Brain microvascular endothelial cell (primary cell): ENCODE results near the gene BTLA.
"Not testable (repeated sequence)": the region's sequence is repeated elsewhere in the genome, so short reads cannot be mapped to it uniquely, and the experiment has no call there.

Source experiments
- DNase-seq: peaks from one replicate; pipeline ENCODE4 v3.0.0-alpha.2; 2020
- H3K27ac ChIP-seq: fragments of 250-450 bp; sonication (Bioruptor Pico); 2 replicates; pipeline ENCODE4 v1.5.1; 2020; ENCODE audit warnings: mild to moderate bottlenecking, moderate library complexity
- H3K27me3 ChIP-seq: fragments of 250-450 bp; sonication (Bioruptor Pico); replicated peaks from 2 replicates; pipeline ENCODE4 v1.5.1; 2020; ENCODE audit warnings: mild to moderate bottlenecking
- H3K36me3 ChIP-seq: fragments of 250-450 bp; sonication (Bioruptor Pico); replicated peaks from 2 replicates; pipeline ENCODE4 v1.5.1; 2020; ENCODE audit warnings: mild to moderate bottlenecking
- H3K4me3 ChIP-seq: 2 replicates; pipeline ENCODE4 v1.5.1; 2011; ENCODE audit warnings: low read depth, mild to moderate bottlenecking, control low read depth, low read length, moderate library complexity
- CTCF ChIP-seq: IDR thresholded peaks from 2 replicates; pipeline ENCODE4 v1.5.1; 2011; ENCODE audit warnings: low read depth, mild to moderate bottlenecking, moderate library complexity, low read length, control low read depth, inconsistent platforms; ENCODE audit errors: missing control alignments
- in situ Hi-C: cut with HindIII; loops from 2 replicates; pipeline ENCODE4 v1.10.0; 2017; ENCODE audit warnings: low sequenced_read_pairs, low pct_ligation_motif_present

Gene BTLA

GRCh38 chr3:112519424-112520001 lies 20.2 kb upstream of the BTLA start:
- Histone ChIP-seq H3K27me3 (no peaks in the 10 kb centered on the region), H3K4me3 (no peak overlapping the region), H3K36me3 (no peaks in the 10 kb centered on the region), H3K27ac (no peak overlapping the region)
- in situ Hi-C loops: loop anchor here (25.0 kb wide), 1 partner anchor 207 kb away; no protein-coding TSS in a partner anchor
- peak; percentile 72 for TF ChIP-seq CTCF
- peak; percentile 90 for DNase-seq

DNA sequence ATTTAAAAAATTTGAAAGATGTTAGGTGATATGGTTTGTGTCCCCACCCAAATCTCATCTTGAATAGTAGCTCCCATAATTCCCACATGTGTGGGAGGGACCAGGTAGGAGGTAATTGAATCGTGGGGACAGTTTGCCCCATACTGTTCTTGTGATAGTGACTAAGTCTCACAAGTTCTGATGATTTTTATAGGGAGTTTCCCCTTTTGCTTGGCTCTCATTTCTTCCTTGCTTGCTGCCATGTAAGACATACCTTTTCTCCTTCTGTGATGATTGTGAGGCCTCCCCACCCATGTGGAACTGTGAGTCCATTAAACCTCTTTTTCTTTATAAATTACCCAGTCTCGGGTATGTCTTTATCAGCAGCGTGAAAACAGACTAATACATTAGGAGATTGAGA lies 19.7 kb upstream of the BTLA start:
- not testable (repeated sequence) for H3K36me3 ChIP-seq, H3K27me3 ChIP-seq, H3K27ac ChIP-seq, H3K4me3 ChIP-seq, DNase-seq
- in situ Hi-C loops: loop anchor here (25.0 kb wide), 1 partner anchor 207 kb away; no protein-coding TSS in a partner anchor

DNA sequence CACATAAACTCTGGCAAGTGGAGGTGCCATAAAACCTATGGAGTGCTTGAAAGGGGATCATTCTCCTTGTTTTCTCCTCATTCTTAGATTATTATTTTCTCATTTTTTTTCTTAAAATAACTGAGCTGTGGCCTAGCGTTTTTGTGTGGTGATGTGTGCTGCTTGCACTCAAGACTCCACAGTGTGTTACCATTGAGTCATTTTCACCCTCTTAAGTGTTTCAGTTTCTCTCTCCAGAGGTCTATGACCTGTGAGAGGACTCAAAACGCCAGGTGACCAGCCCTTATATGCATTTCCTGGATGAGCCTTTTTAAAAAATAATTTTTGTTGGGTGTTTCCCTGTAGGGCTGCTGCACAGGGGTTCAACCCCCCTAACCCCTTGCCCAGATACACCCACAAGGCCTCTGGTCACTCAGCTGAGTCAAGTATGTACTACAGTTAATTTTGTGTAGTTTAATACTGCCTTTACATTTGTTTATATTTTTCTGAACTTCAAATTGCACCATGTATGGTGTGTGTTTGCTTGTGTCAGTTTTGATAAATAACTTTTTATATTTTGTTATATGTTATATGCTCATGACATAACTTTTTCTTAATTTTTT lies 15.4 kb upstream of the BTLA start:
- peak; percentile 7 for DNase-seq

DNA sequence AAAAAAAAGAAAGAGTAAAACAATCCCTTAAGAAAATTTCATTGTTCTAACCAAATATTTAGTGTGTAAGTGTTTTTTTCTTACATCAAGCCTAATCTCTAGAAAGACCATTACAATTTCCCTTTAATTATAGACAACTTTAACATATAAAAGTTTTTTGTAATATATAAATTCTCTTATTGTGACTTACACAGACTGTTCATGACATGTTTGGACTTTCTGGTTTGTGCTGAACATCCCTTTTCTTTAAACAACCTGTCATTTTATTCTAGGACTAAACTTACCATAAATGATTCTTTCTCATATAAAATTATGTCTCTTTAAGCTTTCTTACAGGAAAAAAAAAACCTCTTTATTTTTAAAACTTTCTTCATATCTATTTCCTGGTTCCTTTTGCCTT lies 13.0 kb upstream of the BTLA start:
- DNase-seq: no peak
- in situ Hi-C loops: loop anchor here (25.0 kb wide), 1 partner anchor 200 kb away; no protein-coding TSS in a partner anchor
- H3K36me3 ChIP-seq: no peaks in the 10 kb centered on the region
- H3K27me3 ChIP-seq: no peaks in the 10 kb centered on the region
- H3K4me3 ChIP-seq: no peak overlapping the region
- TF ChIP-seq CTCF: no peak
- H3K27ac ChIP-seq: no peak overlapping the region

More for the DNA sequence above, 15.4 kb upstream of the BTLA start:
- H3K4me3 ChIP-seq: no peak overlapping the region
- no peaks in the 10 kb centered on the region for H3K36me3 ChIP-seq
- no peaks in the 10 kb centered on the region for H3K27me3 ChIP-seq
- no peak overlapping the region for H3K27ac ChIP-seq
- in situ Hi-C loops: loop anchor here (25.0 kb wide), 1 partner anchor 202 kb away; no protein-coding TSS in a partner anchor
- no peak for TF ChIP-seq CTCF

DNA sequence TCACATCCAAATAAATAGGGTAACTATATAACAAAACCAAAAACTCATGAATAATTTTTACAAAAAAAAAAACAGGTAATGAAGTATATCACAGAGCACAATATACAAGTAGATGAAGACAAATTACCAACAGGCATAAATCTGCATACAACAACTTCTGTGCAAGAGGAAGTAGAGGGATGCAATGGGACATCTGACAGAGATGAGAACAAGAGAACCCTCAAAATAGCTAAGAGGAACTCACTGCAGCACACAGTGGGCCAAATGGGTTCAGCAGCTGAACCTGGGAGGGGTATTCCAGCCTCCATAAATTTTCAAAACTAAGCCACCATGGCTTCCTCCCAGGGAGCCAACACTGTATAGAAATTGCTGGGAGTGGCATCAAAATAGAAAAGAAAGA lies 9.6 kb upstream of the BTLA start:
- Histone ChIP-seq H3K27me3 (no peaks in the 10 kb centered on the region), H3K27ac (no peak overlapping the region), H3K36me3 (no peaks in the 10 kb centered on the region), H3K4me3 (no peak overlapping the region)
- in situ Hi-C loops: loop anchor here (25.0 kb wide), 1 partner anchor 197 kb away; no protein-coding TSS in a partner anchor
- TF ChIP-seq CTCF: no peak
- no peak for DNase-seq

DNA sequence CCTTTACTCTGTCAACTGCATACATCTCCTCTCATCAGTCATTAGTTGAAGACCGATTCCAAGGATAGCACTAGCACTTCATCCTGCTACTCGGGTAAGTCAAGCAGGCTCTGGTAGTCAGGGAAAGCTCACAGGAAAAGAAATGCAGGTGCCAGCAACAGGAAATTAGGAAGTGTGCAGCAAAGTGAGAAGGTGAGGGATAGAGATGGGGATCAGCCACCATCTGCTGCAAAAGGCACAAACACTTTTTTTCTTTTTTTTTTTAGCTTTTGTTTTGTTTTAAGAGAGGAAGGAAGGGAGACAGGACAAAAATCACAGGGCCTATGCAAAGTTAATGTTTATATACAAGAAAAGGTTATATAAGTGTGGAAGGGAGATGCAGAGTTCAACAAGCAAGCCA lies 9.0 kb upstream of the BTLA start:
- in situ Hi-C loops: loop anchor here (25.0 kb wide), 1 partner anchor 196 kb away; no protein-coding TSS in a partner anchor
- H3K4me3 ChIP-seq: no peak overlapping the region
- no peak for TF ChIP-seq CTCF
- H3K27ac ChIP-seq: no peak overlapping the region
- H3K27me3 ChIP-seq: no peaks in the 10 kb centered on the region
- DNase-seq: no peak
- no peaks in the 10 kb centered on the region for H3K36me3 ChIP-seq
